22Rv1 (cell line): ENCODE measurements around the gene RBM20.

Experiments used
- H3K27ac ChIP-seq: fragments of 450-650 bp; 2 replicates; pipeline ENCODE4 v1.5.1; 2017
- CTCF ChIP-seq: fragments of 450-650 bp; IDR thresholded peaks from 2 replicates; pipeline ENCODE4 v1.5.1; 2017; ENCODE audit warnings: mild to moderate bottlenecking
- ZFX ChIP-seq: fragments of 450-650 bp; IDR thresholded peaks from 2 replicates; pipeline ENCODE4 v1.6.1; 2017; ENCODE audit warnings: antibody characterized with exemption, borderline replicate concordance

Gene RBM20

DNA sequence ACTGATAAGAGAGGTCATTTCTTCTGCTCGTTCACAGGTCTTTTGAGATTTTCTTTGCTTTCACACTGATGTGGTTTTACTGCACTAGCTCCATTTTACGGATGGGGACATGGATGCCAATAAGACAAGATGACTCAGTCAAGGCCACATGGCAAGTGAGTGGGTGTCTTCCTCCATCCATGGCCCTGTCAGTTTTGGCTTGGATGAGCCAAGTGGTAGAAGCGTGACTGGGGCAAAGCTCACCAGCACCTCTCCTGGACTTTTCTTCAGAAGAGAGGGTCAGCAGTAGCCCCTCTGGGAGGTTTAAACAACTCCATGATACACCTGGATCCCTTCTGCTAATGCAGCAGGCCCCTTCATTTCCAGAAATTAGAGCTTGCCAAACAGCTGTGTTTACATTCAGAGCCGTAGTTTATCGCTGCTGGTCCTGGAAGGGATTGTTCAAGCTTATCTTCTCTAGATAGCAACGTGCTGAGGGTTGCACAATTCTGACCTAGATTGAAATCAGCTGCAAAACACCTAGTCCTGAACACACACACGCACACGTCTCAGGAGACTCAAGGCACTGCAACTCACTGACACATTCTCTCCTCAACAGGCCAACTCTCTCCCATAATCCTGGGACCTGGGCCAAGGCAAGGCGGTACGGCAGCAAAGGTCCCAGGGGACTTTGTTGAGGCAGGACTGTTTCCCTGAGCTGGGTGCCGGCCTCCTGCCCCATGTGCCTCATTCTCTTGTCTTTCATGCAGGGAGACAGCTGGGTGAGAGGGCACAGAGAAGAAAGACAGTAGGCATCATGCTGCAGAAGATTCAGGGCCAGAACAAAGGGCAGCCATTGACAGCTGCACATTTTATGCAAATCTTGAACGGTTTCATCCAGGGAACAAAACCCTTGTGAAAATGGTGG is 213.4 kb downstream of the RBM20 start:
- H3K27ac ChIP-seq, result no peak overlapping the region
- TF ChIP-seq CTCF (no peak), ZFX (no peak)

- no peak overlapping the region for H3K27ac ChIP-seq
- TF ChIP-seq CTCF (no peak), ZFX (no peak)
These were observed 214.3 kb downstream of the RBM20 start for GRCh38 chr10:110858297-110858934.

DNA sequence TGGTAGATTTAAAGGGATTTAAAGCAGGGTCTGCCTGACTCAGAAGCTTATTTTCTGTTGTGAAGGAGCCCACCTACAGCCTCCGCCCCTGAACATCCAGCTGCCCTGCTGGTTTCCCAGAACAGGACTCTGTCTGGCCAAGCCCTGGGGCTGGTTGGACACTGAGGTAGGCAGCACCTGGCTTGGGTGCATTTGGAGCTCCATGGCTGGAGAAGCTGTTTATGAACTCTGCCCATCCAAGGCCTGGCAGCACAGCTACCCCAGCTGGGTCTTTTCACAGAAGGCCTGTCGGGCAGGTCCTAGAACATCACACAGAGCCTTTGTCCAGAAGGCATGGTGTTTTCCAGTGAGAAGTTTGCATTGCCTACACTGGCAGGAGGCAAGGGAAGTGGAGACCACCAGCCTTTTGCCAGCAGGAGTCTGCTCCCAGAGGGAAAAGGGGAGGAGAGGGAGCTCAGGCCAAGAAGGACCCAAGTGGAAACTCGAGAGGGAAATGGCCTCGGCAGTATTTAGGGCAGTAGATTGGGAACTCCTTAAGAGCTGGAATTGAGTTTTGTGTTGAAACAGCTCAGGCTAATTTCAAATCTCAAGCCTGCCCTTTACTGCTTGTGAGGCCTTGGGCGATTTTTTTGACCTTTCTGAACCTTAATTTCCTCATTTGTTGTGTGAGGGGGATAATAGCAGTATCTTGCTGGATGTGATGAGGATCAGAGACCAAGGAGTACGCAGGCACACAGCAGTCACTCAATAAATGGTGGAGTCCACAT is 215.3 kb downstream of the RBM20 start:
- TF ChIP-seq ZFX, result no peak
- TF ChIP-seq CTCF, result no peak
- no peak overlapping the region for H3K27ac ChIP-seq

GRCh38 chr10:110859973-110860376 is 215.8 kb downstream of the RBM20 start:
- H3K27ac ChIP-seq, result no peak overlapping the region

DNA sequence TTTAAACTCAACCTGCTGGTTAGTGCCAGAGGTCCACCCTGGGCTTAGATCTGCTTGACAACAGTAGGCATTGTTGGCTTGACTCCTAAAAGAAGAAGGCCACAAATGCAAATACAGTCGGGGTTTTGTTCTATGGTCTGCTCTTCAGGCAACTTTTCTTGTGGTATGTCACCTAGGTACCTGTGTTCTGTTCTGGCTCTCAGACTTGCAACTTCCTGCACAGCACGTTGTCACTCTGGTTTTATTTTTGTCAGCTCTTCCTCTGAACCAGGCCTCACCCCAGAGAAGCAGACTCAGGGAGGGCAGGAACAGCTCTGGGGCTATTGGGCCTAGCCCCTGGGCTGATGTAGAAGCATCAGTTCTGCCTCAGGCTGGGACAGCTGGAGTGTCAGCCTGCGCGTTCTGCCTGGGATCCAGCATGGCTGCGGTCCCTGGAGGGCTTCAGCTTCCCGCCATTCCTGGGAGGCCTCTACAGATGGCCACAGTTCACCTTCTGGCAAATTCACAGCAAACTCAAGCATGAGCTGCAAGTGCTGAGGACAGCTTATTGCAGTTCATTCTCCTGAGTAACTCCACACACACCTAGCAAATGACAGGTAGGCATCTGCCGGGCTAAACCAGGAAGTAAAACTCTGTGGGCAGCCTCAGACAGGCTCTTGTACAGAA is 216.6 kb downstream of the RBM20 start:
- H3K27ac ChIP-seq, result no peak overlapping the region
- TF ChIP-seq ZFX, result no peak
- no peak for TF ChIP-seq CTCF

More at GRCh38 chr10:110859973-110860376, 215.8 kb downstream of the RBM20 start:
- TF ChIP-seq ZFX (no peak), CTCF (no peak)

GRCh38 chr10:110861476-110861875 is 217.3 kb downstream of the RBM20 start:
- TF ChIP-seq CTCF (no peak), ZFX (no peak)
- no peak overlapping the region for H3K27ac ChIP-seq
